NOMO-1 treated with DMSO at 0.1 percent for 48 hours (cell line): ENCODE measurements around the gene RERGL.
A peak's percentile ranks its signal among the peaks of the same experiment; 100 is the strongest.
"Not testable (repeated sequence)": the region's sequence is repeated elsewhere in the genome, so short reads cannot be mapped to it uniquely, and the experiment has no call there.

Experiments used
- DNase-seq: peaks from one replicate; lab custom pipeline; 2025; ENCODE audit not compliant: unreplicated experiment; lab: John Stamatoyannopoulos, UW

RERGL gene

GRCh38 chr12:18090093-18090492 is at the start of gene RERGL:
Gene RERGL (minus strand): TSS chr12:18090193. CDS start chr12:18090140, 53 bp downstream.
- no peak for DNase-seq

DNA sequence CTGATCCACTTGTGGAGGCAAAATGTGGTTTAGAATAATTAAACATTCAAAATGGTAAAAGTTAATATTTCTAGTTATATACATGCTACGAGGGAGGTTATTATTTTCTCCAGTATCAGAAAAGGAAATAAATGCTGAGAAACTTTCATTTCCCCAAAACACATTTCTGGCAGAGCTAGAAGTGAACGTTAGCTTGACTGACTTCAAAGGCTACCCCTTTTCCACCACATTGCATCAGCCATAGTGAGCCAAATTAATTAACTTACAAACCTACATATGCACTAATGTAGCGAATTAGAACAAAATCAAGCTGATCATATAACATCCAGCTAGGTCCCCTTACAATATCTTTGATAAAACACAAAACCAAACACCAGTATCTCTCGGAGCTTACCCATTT is 49.3 kb upstream of the RERGL start:
- peak; percentile 71 for DNase-seq

DNA sequence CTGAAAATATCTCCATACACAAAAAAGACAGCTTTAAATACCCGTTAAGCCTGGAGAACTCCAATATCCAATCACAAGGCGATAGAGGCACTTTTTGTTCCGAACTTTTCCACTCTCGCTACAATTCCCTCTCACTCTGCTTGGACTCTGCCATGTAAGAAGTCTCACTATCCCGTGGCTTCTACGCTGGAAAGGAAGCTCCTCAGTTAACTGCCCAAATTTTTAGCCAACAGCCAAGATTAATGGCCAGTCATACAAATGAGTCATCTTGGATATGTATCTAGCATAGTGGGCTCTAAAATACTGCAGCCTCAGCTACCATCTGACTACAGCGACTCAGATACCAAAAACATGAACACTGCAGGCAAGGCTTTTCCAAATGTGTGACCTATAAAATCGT is 45.5 kb upstream of the RERGL start:
- DNase-seq = no peak

GRCh38 chr12:18135086-18135485 is 45.1 kb upstream of the RERGL start:
- no peak for DNase-seq

- DNase-seq = no peak
Observed at GRCh38 chr12:18130851-18131250, 40.9 kb upstream of the RERGL start.

- DNase-seq = no peak
Observed at GRCh38 chr12:18123707-18124106, 33.7 kb upstream of the RERGL start.

- no peak for DNase-seq
Observed at GRCh38 chr12:18120899-18121298, 30.9 kb upstream of the RERGL start.

GRCh38 chr12:18108611-18109010 is 18.6 kb upstream of the RERGL start:
- DNase-seq = no peak

- DNase-seq = no peak
Observed at GRCh38 chr12:18103624-18104023, 13.6 kb upstream of the RERGL start.

GRCh38 chr12:18101043-18101442 is 11.1 kb upstream of the RERGL start:
- no peak for DNase-seq

DNA sequence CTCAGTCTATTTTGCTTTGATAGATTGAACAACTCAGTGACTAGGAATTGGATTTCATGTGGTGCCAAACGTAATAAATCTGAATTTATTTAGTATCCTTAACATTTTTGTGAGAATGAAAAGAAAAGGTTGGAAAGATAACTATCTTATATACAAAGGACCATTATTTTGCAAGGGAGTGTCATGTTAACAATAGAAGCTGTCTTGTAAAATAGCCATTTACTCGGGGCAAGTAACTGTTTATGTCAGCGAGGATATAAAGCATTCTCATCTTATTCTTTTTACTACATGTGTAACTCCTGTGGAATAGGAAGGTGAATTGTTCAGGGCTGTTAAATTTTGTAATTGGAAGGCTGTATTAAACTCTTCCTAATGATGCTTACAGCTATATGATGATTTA is 5.9 kb downstream of the RERGL start:
- no peak for DNase-seq

DNA sequence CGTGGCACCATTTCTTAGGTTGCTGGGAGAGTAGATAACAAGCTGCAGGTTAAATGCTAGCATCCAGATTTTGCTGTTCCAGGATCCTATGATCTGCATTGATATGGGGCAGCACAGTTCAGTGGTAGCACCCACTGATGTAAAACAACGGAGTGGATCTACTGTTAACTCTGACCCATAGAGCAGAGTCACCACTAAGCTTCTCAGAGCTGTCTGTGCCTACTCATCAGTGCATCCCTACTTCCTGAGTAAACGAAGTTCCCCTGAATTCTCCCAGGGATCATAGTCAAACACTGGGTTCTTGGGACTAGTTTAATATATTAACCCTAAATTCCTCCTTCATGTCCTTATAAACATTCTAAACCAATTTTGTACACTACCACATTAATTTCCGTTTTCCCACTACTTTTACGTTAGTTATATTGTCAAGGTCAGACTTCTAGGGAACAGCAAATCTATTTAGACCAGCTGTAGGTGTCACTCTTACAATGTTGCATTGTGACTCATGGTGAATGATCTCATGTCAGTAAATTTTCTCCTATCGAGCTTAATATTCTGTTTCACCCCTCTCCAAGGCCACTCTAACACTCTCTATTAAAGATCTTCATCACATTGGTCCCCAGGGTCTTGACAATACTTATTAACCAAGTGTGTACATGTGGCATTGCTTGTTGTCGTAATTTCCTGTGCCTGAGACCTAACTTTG is 10.3 kb downstream of the RERGL start:
- DNase-seq = no peak

- no peak for DNase-seq
Observed at GRCh38 chr12:18074001-18074400, 16.0 kb downstream of the RERGL start.

- no peak for DNase-seq
Observed at GRCh38 chr12:18072723-18073122, 17.3 kb downstream of the RERGL start.

DNA sequence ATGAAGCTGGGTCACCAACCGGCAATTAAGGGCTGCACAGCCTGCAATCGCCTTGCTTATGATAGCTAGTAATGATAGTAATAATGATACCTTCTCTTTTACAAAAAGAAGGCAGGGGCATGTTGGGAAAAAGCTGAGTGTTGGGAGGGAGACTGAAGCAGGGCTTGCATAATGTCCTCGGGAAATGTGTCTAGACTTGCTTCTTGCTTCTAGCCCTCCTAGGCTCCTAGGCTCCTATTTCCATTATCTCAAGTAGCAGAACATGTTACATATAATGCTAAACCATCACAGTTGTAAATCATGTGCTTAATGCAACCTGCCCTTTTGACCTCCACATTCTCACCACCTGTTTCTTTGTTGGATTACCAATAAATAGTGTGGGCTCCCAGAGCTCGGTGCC is 18.7 kb downstream of the RERGL start:
- no peak for DNase-seq

DNA sequence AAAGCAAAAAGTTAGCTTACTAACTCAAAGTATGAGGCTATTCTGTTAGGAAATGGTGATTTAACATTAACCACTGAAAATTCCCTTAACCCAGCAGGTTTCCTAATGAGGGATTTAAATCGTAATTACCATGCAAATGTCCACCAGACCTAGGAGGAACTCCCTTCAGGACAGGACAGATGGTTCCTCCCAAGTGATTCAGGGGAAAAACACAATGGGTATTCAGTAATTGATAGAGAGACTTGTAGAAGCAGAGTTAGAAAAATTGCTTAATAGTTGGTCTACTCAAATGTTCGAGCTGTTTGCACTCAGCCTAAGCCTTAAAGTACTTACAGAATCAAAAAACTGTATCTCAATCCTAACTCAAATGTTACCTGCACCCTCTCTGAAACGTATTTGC is 21.6 kb downstream of the RERGL start:
- DNase-seq = no peak

DNA sequence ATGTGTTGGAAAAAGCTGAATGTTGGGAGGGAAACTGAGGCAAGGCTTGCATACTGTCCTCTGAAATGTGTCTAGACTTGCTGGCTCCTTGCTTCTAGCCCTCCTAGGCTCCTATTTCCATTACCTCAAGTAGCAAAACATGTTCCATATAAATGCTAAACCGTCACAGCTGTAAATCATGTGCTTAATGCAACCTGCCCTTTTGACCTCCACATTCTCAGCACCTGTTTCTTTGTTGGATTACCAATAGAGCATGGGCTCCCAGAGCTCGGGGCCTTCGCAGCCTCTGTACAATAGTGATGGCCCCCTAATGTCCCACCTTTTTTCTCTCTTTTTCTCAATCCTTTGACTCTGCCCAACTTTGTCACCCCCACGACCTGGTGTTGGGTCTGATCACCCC is 23.3 kb downstream of the RERGL start:
- no peak for DNase-seq

DNA sequence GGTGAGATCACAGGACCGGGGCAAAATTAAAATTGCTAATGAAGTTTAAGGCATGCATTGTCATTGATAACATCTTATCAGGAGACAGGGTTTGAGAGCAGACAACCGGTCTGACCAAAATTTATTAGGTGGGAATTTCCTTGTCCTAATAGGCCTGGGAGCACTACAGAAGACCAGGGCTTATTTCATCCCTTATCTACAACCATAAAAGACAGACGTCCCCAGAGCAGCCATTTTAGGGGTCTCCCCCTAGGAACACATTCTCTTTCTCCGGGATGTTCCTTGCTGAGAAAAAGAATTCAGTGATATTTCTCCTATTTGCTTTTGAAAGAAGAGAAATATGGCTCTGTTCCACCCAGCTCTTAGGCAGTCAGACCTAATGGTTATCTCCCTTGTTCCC is 27.1 kb downstream of the RERGL start:
- DNase-seq = not testable (repeated sequence)

DNA sequence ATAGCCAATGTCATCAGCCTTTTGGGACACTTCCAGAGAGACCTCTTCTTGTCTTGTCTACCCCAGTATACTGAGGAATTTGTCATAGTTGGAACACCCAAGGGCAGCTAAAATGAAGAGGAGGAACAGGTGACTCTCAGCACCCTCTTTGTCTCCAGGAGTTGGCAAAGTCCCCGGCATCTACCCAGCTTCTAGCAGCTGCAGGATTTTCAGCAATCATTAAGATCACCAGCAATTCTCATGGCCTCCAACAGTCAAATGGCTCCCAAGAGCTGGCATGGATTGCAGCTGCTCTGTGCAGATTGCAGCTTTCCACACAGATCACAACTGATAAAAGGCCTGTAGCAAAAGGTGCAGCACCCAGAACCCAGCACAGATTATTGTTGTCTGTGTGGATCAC is 32.9 kb downstream of the RERGL start:
- no peak for DNase-seq

GRCh38 chr12:18054925-18055619 is 34.9 kb downstream of the RERGL start:
- DNase-seq = no peak

- no peak for DNase-seq
Observed at GRCh38 chr12:18045446-18045992, 44.5 kb downstream of the RERGL start.

GRCh38 chr12:18040060-18040742 is 49.8 kb downstream of the RERGL start:
- not testable (repeated sequence) for DNase-seq
